HepG2 (cell line): ENCODE data around the gene SDR42E2. TPM values are rescaled to one million over a fixed set of nuclear protein-coding genes. Genes with fewer than 3 reads are reported as not detected.
A peak's percentile ranks its signal among the peaks of the same experiment; 100 is the strongest.

Experiments used
- CTCF ChIP-seq: sonication (generic); formaldehyde crosslinking; IDR thresholded peaks from 2 replicates; pipeline ENCODE4 v1.5.0; 2020; ENCODE audit warnings: mild to moderate bottlenecking, missing genetic modification reagents, moderate library complexity
- MTERF4 ChIP-seq: sonication (generic); formaldehyde crosslinking; IDR thresholded peaks from 2 replicates; pipeline ENCODE4 v1.8.0; 2023; ENCODE audit warnings: mild to moderate bottlenecking, missing genetic modification reagents
- SMAD1 ChIP-seq: sonication (generic); formaldehyde crosslinking; IDR thresholded peaks from 2 replicates; pipeline ENCODE4 v1.4.0; 2020; ENCODE audit warnings: missing genetic modification reagents, low read depth, mild to moderate bottlenecking, borderline replicate concordance
- SMC3 ChIP-seq: IDR thresholded peaks from 2 replicates; pipeline ENCODE4 v1.6.1; 2011; ENCODE audit warnings: low read length, improper control_type of control experiment
- SPEN ChIP-seq: sonication (generic); formaldehyde crosslinking; IDR thresholded peaks from 2 replicates; pipeline ENCODE4 v1.5.1; 2020; ENCODE audit warnings: low read depth, mild to moderate bottlenecking, missing genetic modification reagents
- THAP9 ChIP-seq: sonication (generic); formaldehyde crosslinking; IDR thresholded peaks from 2 replicates; pipeline ENCODE4; 2020; ENCODE audit warnings: missing genetic modification reagents, mild to moderate bottlenecking, borderline replicate concordance
- ZFX ChIP-seq: sonication (generic); formaldehyde crosslinking; IDR thresholded peaks from 2 replicates; pipeline ENCODE4 v1.4.0; 2020; ENCODE audit warnings: mild to moderate bottlenecking, low read depth, missing genetic modification reagents, moderate library complexity
- ZHX2 ChIP-seq, 2 experiments: sonication (generic) in 1 of 2; formaldehyde crosslinking in 1 of 2; IDR thresholded peaks; 2 replicates each; pipeline versions ENCODE4 v1.6.1 to v1.9.0; 2014 to 2022; ENCODE audit warnings: antibody characterized with exemption in 1 of 2, borderline replicate concordance in 1 of 2, inconsistent platforms in 1 of 2, low read depth in 1 of 2, missing genetic modification reagents in 1 of 2
- ZNF619 ChIP-seq: sonication (generic); formaldehyde crosslinking; IDR thresholded peaks from 2 replicates; pipeline ENCODE4 v1.4.0; 2020; ENCODE audit warnings: mild to moderate bottlenecking, missing genetic modification reagents
- ZNF687 ChIP-seq: sonication (generic); formaldehyde crosslinking; IDR thresholded peaks from 2 replicates; pipeline ENCODE4 v1.5.1; 2020; ENCODE audit warnings: mild to moderate bottlenecking, missing genetic modification reagents, moderate library complexity
- ZNF740 ChIP-seq: sonication (generic); formaldehyde crosslinking; IDR thresholded peaks from 2 replicates; pipeline ENCODE4 v1.4.0; 2020; ENCODE audit warnings: missing genetic modification reagents
- polyA plus RNA-seq, 8 experiments: library from polyadenylated mRNA; depleted of rRNA in 3 of 8; stranded (reverse) in 7 of 8; unstranded in 1 of 8; fragments of >200 nt; fragmentation: Illumina TruSeq in 4 of 8; extraction: Trizol in 4 of 8; gene quantifications; 2 replicates each; pipeline versions ENCODE4 v1.2.1 to v1.2.3, GENCODE V29; 2011 to 2016; ENCODE audit warnings: low read depth in 4 of 8, missing spikeins in 1 of 8, mixed read lengths in 1 of 8; ENCODE audit not compliant: insufficient read depth in 1 of 8
- total RNA-seq, 5 experiments: library from RNA; depleted of rRNA; stranded (reverse); fragments of >200 nt; fragmentation: Illumina TruSeq; extraction: Trizol; gene quantifications; 2 replicates each; pipeline ENCODE4 v1.2.3, GENCODE V29; 2016; ENCODE audit warnings: low read depth in 1 of 5

Gene SDR42E2
- total and polyA plus RNA-seq, 2 of the 13 experiments (the other 11 are each of a cell fraction or from before 2014, with no cell fraction given), result 0.05 to 0.11 TPM

- TF ChIP-seq ZHX2 (IDR thresholded peaks at IDR 0.05; ENCODE audit: low read depth), result no peak
- TF ChIP-seq ZHX2 (CRISPR knock-in tag; IDR thresholded peaks at IDR 0.05; ENCODE audit: borderline replicate concordance), result no peak
- TF ChIP-seq ZNF619, result peak; percentile 31; the same call in 1 of the 2 replicates
- TF ChIP-seq SPEN (CRISPR knock-in tag), result 0 out of 2 replicates have a peak, but pooled peaks have one; percentile 17
- TF ChIP-seq ZNF687 (CRISPR knock-in tag), result peak; percentile 42; the same call in 1 of the 2 replicates
- TF ChIP-seq SMC3, result peak; percentile 26; the same call in 1 of the 2 replicates
- TF ChIP-seq ZNF740 (CRISPR knock-in tag), result no peak
- TF ChIP-seq ZFX (CRISPR knock-in tag), result 0 out of 2 replicates have a peak, but pooled peaks have one; percentile 13
- TF ChIP-seq SMAD1 (CRISPR knock-in tag), result 0 out of 2 replicates have a peak, but pooled peaks have one; percentile 37
- 0 out of 2 replicates have a peak, but pooled peaks have one; percentile 40 for TF ChIP-seq THAP9 (CRISPR knock-in tag)
- peak; percentile 84 for TF ChIP-seq CTCF
- 0 out of 2 replicates have a peak, but pooled peaks have one; percentile 55 for TF ChIP-seq MTERF4 (CRISPR knock-in tag)
These were observed 24.2 kb downstream of the SDR42E2 start (continued) for GRCh38 chr16:22186517-22186916.
